ENCODE data around the gene DENND5B.
"Not testable (repeated sequence)": the region's sequence is repeated elsewhere in the genome, so short reads cannot be mapped to it uniquely, and the experiment has no call there.

GRCh38 chr12:31501014-31501413 lies 89.9 kb downstream of the DENND5B start:
- not testable (repeated sequence) for TF ChIP-seq CTCF, POLR2A (IDR thresholded peaks at IDR 0.05)

All from Peyer's patch (tissue), 4 donors.